Suppressor macrophage (primary cell): ENCODE data around the gene PCDHGA8.

ENCODE experiments used
- DNase-seq, 4 experiments: peaks; one replicate each; pipeline ENCODE4 v3.0.0-alpha.2; 2020 to 2022

The PCDHGA8 gene

DNA sequence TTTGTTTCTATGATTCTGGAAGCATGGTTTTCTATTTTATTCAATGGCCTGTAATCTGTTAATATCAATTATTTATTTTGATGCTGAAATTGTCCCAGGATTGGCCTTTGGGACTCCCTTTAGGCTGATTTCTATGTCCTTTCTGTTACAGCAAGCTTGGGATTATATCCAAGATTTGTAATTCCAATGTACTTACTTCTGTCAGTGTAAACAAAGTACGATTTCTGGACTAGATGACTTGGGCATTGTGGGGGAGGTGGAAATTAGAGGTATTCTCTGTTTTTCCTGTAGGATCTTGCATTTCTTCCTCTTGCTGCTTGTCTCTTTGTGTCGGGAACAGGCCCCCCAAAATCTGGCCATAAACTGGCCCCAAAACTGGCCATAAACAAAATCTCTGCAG is 41.6 kb downstream of the PCDHGA8 start:
- DNase-seq, result no peak

DNA sequence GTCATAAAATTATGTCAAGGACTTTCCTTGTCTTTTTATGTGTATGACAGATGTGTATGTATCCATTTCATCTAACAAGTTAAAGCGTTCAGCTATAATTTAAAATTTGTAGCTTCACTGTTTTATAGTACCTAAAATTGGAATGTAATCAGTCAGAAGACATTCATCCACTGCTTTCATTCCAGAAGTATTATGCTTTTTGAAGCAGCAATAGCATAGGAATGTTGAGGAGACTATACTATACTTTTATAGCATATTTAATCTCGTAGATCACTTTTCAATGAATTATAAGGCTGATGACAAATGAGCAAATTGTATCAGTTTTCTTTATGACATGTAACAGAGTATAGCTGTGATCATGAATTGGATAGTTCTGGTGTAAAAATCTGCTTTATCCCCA is 44.8 kb downstream of the PCDHGA8 start:
- DNase-seq, result no peak

DNA sequence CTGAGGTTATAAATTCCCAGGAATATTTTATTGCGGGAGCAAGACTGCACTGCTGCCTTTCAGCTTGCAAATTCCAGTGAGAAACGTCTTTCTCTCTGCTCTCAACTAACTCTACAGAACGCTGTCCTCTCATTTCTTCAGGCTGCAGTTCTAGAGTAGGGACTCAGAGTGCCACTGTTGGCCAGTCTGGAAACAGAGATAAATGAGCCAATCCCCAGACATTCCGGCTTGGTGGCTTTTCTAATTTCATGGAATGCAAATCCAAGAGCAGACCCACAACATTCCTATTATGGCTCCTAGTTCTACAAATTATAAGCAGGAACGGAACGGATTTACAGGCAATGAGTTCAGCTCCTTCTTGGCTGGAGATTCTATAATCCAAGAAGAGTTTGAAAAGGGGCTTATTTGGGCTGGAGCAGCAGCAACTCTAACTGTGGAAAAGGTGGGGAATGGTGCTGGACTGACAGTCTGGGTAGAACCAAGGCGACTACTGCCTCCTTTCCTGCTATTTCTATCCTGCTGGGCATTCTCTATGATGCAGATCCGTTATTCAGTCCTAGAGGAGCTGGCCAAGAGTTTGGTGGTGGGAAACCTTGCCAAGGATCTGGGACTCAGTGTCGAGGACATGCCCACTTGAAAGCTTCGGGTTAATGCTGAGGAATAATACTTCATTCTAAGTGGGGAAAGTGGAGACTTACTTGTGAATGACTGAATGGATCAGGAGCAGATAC is 47.1 kb downstream of the PCDHGA8 start:
- DNase-seq, result no peak

DNA sequence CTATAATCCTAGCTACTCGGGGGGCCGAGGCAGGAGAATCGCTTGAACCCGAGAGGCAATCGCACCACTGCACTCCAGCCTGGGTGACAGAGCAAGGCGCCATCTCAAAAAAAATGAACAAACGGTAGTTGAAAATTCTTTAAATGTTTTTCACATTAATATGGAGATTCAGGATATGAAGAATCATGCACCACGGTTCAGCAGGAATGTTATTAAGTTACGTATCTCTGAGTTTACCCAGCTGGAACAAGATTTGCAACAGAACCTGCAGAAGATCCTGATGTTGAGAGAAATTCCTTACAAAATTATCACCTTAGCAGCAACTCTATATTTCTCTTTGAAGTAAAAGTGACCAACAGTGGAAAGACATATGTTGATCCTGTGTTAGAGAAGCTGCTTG is 47.9 kb downstream of the PCDHGA8 start:
- no peak for DNase-seq

DNA sequence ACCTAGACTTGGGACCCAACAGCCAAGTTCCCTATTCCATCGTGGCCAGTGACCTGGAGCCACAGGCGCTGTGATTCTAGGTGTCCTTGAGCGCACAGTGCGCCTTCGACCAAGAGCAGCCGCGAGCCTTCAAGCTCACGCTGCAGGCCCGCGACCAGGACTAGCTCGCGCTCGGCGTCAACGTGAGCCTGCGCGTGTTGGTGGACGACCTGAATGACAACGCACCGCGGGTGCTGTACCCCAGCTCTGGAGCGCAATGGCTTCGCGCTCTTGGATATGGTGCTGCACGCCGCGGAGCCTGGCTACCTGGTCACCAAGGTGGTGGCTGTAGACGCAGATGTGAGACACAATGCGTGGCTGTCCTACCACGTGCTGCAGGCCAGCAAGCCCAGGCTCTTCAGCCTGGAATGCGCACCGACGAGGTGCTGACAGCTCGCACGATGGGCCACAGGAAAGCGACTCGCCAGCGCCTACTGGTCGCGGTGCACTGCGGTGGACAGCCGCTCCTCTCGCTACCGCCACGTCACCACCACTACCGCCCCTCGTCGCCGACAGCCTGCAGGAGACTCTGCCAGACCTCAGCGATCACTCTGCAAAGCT is 49.2 kb downstream of the PCDHGA8 start:
- no peak for DNase-seq
